HG03097 (cell line): Measurements from ENCODE around the gene DPPA5.
"Not testable (repeated sequence)": the region's sequence is repeated elsewhere in the genome, so short reads cannot be mapped to it uniquely, and the experiment has no call there.

Experiments used
- ATAC-seq: cut with Tn5 transposase; IDR thresholded peaks from one replicate; pipeline ENCODE4 v1.9.1; 2021; ENCODE audit not compliant: unreplicated experiment, low FRiP score

DPPA5 gene

DNA sequence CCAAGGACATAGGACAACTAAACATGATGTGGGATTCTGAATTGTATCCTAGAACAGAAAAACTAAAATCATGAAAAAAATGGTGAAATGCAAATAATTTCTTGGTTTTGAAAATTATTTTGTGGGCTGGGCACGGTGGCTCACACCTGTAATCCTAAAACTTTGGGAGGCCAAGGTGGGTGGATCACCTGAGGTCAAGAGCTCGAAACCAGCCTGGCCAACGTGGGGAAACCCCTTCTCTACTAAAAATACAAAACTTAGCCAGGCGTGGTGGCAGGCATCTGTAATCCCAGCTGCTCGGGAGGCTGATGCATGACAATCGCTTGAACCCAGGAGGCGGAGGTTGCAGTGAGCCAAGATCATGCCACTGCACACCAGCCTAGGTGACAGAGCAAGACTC is 50.3 kb downstream of the DPPA5 start:
- ATAC-seq: not testable (repeated sequence)
